GM18909 (cell line): ENCODE data around the gene CIAO3.
"Not testable (repeated sequence)": the region's sequence is repeated elsewhere in the genome, so short reads cannot be mapped to it uniquely, and the experiment has no call there.

Source experiments
- ATAC-seq: cut with Tn5 transposase; IDR thresholded peaks from one replicate; pipeline ENCODE4 v1.9.1; 2021; ENCODE audit warnings: mild to moderate bottlenecking; ENCODE audit not compliant: unreplicated experiment, poor library complexity

CIAO3 gene

DNA sequence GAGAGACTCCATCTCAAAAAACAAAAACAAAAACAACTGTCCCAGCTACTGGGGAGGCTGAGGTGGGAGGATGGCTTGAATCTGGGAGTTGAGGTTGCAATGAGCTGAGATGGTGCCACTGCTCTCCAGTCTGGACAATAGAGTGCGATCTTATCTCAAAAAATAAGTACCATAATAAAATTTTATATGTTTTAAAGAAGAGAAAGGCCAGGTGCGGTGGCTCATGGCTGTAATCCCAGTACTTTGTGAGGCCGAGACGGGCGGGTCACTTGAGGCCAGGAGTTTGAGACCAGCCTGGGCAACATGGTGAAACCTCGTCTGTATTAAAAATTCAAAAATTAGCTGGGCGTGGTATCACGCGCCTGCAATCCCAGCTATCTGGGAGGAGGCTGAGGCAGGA is 36.0 kb upstream of the CIAO3 start:
- no peak for ATAC-seq

DNA sequence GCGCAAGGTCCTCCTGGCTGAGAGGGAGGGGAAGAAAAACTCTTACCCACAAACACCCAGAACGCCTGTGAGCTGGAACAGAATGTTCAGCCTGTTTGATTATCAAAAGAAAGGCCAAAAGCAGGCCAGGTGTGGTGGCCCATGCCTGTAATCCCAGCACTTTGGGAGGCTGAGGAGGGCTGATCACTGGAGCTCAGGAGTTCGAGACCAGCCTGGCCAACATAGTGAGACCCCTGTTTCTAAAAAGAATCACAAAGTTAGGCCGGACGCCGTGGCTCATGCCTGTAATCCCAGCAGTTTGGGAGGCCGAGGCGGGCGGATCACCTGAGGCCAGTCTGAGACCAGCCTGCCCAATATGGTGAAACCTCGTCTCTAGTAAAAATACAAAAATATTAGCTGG is 35.5 kb upstream of the CIAO3 start:
- not testable (repeated sequence) for ATAC-seq

DNA sequence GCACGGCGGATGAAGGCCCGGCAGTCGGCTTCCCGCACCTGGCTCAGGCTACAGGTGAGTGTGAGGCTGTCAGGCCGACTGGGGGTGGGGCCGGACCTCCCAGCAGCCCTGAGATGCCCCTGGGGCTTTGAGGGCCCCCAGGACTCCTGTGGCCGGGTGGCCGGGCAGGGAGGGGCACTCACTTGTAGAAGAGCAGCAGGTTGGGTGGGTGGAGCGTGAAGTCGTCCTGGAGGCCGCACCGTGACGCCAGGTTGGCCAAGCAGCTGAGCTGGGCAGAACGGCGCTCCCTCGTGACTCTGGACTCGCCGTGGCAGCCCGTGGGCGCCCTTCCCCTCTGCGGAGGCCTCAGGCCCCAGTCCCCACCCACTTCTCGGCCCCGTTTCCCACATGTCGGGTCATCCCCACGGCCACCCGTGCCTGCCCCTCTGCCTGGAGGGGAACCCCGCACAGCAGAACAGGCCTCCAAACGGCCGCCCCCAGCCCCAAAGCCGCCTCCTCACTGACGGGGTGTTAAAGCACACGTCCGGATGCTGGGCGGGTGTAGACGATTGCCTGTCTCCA is 34.5 kb upstream of the CIAO3 start:
- ATAC-seq: no peak

DNA sequence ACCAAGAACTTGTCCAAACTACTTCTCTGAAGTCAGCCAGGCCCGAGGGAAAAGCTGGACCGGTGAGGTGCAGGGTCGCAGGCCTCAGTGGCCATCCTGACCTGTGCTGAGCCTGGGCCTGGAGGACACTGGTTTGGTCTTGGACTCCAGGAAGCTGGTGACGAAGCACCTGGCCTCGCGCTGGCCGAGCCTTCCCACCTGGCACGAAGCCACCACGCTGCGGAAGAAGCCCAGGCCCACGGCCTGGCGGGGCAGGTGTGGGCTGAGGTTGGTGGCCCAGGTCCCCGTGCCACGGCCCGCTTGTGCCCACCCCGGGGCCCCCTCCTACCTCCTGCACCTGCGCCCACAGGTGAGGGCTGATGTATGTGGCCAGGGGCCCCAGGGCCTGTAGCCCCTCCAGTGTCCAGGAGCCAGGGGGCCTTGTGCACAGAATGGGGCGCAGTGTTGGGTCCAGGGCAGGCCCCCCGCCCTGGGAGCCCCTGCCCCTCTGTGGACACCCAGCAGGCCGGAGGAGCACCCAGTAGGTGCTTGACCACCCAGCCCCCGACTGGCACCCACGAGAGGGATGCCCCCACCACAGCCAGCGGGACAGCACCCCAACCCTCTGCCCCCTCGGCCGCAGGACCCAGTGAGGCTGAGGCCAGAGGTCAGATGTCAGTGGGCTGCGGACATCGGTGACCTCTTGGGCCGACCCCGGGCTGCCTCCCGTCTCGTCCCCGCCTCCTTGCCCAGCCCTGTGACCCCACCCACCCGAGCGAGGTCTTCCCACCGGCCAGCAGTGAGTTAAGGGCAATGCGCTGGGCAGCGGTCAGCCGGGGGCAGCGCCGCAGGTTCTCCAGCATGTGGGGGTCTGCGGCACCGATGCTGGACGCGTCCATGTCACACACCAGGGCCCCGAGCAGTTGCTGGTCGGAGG is 33.5 kb upstream of the CIAO3 start:
- ATAC-seq: no peak

DNA sequence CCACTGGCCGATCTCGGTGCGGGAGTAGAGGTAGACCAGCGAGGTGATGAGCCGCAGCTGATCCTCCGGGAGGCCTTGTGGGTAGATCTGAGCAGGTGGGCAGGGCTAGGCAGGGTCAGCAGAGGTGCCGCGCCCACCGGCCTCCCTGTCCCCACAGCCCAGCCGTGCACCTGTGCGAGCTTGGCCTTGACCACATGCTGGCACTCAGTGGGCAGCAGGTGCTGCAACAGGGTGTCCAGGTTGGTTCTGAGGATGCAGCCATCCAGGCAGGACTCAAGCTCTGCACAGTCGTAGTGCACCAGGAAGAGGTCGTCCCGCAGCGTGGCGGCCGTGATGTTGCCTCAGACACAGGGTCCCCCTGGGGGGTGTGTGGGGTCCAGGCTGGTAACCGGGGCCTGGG is 32.2 kb upstream of the CIAO3 start:
- ATAC-seq: no peak

DNA sequence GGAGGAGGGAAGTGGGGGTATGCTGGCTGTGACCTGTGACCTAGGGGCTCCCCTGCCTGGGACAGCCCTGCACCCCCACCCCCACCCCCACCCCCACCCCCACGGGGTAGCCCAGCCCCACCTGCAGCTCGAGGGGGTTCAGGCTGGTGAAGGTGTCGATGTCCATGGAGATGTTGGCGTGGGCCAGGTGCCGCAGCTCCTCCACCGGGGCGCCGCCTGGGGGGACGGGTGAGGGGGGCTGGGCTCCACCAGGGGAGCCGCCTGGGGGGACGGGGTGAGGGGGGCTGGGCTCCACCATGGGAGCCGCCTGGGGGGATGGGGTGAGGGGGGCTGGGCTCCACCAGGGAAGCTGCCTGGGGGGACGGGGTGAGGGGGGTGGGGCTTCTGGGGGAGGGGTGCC is 29.6 kb upstream of the CIAO3 start:
- no peak for ATAC-seq

DNA sequence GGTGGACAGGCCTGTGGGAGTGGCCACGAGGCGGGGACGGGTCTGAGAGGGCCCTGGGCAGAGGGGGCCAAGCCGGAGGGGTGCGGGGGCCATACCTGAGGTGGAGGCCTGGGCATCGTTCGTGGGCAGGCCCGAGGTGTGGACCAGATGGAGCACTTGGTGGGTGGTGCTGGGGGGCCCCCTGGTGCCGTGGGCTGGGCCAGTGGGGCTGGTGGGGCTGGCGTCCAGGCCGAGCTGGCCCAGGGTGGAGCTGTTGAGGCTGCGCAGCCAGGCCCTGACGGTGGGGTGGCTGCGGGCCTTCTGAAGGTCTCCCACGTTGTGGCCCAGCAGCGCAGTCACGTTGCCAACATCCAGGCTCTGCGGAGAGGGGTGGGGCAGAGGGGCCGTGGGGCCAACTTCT is 29.1 kb upstream of the CIAO3 start:
- no peak for ATAC-seq

DNA sequence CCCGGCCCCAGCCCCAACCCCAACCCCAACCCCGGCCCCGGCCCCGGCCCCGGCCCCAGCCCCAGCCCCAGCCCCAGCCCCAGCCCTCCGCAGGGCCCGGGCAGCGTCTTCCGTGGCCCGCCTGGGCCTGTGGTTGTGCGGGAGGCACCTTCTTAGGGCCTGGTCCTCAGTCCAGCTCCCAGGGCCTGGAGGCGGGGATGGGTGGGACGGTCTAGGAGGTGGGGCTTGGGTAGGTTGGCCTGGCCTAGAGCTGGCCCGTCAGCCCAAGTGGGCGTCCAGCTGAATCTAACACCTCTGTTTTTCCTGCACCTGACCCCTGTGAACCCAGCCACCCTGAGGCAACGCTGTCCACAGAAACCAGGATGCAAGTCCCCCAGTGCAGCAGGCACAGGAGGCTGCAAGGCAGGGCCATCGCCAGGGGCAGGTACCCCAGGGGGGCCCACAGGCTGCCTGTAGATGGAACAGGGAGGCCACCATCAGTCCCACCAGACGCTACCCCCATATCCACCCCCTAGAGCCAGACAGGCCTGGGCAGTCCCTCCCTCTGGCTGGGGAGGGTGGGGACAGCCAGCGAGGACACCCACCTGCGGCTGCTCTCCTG is 28.5 kb upstream of the CIAO3 start:
- no peak for ATAC-seq

DNA sequence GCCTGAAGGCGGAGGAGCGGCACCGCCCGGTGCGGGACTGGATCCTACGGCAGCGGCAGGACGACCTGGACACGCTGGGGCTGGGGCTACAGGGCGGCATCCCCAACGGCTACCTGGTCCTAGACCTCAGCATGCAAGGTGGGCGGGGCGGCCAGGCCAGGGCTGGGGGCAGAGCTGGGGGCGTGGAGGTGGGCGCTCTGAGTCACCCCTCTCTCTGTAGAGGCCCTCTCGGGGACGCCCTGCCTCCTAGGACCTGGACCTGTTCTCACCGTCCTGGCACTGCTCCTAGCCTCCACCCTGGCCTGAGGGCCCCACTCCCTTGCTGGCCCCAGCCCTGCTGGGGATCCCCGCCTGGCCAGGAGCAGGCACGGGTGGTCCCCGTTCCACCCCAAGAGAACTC is 27.6 kb upstream of the CIAO3 start:
- ATAC-seq: no peak

DNA sequence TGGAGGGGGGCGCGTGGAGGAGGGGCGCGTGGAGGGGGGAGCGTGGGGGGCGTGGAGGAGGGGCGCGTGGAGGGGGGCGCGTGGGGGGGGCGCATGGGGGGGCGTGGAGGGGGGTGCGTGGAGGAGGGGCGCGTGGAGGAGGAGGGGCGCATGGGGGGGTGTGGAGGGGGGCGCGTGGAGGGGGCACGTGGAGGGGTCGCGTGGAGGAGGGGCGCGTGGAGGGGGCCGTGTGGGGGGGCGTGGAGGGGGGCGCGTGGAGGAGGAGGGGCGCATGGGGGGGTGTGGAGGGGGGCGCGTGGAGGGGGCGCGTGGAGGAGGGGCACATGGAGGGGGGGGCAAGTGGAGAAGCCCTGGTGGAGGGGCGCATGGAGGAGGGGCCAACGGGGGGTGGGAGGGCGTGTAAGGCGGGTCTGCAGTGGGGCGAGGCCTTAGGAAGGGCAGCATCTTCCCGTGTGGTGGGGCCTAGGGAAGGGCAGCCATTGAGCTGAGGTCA is 27.0 kb upstream of the CIAO3 start:
- no peak for ATAC-seq

DNA sequence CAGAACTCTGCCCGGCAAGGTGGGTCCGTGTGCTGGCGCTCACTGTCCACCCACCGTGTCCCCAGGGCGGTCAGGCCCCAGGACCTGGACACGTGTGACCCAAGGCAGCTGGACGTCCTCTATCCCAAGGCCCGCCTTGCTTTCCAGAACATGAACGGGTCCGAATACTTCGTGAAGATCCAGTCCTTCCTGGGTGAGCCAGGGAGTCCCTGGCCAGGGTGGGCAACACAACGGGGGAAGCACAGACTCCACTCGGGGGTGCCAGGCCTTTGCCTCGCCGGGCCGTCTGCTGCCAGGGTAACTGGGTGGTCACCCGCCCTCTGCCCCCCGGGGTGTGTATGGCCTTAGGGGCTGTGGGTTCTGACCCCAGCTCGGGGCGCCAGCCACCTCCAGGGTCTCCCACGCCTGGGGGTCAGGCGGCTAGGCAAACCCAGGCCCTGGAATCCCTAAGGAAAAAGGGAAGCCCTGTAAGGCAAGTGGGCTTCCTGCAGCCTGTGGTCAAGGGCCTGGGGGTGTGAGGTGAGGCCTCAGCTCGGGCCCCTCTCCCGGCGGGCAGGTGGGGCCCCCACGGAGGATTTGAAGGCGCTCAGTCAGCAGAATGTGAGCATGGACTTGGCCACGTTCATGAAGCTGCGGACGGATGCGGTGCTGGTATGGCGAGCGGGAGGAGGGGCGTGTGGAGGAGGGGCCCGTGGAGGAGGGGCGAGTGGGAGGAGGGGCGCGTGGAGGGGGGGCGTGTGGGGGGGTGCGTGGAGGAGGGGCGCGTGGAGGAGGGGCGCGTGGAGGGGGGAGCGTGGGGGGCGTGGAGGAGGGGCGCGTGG is 26.2 kb upstream of the CIAO3 start:
- no peak for ATAC-seq

DNA sequence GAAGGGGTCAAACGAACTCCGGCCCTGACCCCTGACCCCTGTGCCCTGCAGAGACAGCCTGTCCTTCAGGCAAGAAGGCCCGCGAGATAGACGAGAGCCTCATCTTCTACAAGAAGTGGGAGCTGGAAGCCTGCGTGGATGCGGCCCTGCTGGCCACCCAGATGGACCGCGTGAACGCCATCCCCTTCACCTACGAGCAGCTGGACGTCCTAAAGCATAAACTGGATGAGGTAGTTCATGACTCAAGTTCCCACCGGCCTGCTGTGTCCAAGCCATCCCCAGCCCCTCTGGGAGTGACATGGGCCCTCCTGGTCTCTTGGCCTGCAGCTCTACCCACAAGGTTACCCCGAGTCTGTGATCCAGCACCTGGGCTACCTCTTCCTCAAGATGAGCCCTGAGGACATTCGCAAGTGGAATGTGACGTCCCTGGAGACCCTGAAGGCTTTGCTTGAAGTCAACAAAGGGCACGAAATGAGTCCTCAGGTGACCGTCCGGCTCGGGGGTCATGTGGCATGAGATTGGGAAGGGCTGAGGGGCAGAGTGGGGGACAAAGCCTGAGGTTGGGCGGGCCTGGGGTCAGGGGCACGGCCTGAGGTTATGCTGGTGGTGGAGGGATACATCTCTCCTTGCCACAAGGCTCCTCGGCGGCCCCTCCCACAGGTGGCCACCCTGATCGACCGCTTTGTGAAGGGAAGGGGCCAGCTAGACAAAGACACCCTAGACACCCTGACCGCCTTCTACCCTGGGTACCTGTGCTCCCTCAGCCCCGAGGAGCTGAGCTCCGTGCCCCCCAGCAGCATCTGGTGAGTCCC is 25.4 kb upstream of the CIAO3 start:
- ATAC-seq: no peak

DNA sequence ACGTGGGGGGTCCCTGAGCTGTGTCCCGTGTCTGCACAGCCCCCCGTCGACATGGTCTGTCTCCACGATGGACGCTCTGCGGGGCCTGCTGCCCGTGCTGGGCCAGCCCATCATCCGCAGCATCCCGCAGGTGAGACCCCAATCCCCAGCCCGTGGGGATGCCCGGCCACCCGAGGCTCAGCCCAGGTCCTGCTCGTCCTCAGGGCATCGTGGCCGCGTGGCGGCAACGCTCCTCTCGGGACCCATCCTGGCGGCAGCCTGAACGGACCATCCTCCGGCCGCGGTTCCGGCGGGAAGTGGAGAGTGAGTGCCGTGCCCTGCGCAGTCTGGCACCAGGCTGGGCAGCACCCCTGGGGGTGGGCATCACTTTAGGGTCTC is 24.7 kb upstream of the CIAO3 start:
- no peak for ATAC-seq

DNA sequence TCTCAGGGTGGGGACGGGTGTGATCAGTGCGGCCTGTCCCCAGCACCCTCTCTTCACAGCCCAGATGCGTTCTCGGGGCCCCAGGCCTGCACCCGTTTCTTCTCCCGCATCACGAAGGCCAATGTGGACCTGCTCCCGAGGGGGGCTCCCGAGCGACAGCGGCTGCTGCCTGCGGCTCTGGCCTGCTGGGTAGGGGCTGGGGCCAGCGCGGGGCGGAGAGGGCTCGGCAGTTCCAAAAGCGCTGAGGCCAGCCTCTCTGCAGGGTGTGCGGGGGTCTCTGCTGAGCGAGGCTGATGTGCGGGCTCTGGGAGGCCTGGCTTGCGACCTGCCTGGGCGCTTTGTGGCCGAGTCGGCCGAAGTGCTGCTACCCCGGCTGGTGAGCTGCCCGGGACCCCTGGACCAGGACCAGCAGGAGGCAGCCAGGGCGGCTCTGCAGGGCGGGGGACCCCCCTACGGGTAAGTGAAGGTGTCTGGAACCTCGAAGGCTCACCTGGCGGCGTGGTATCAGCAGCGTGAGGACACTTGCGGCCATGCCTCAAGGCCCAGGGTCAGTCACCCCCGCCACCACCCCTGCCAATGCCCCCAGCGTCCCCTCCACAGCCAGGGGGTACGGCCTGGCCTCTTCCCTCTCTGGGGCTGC is 24.2 kb upstream of the CIAO3 start:
- no peak for ATAC-seq

DNA sequence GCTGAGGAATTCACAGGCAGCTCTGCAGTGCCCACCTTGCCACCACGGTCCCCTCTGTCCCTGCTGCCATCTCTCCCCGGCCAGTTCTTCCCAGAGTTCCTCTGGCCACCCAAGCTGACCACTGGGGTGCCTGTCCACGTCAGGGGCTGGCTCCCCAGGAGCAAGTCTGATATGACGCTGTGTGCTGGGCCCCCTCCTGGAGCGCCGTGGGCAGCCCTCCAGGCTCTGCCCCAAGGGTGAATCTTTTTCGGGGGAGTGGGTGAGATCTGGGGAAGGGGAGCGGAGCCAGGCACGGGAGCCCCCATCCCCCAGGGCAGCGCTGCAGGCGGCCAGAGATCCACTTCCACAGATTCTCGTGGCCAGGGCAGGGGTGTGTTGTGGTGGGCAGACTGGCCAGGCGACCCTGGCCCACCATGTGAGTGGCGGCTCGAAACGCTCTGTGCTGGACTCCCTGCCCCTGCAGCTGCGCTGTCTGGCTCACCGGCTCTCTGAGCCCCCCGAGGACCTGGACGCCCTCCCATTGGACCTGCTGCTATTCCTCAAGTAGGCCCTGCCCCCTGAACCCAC is 23.5 kb upstream of the CIAO3 start:
- ATAC-seq: no peak

DNA sequence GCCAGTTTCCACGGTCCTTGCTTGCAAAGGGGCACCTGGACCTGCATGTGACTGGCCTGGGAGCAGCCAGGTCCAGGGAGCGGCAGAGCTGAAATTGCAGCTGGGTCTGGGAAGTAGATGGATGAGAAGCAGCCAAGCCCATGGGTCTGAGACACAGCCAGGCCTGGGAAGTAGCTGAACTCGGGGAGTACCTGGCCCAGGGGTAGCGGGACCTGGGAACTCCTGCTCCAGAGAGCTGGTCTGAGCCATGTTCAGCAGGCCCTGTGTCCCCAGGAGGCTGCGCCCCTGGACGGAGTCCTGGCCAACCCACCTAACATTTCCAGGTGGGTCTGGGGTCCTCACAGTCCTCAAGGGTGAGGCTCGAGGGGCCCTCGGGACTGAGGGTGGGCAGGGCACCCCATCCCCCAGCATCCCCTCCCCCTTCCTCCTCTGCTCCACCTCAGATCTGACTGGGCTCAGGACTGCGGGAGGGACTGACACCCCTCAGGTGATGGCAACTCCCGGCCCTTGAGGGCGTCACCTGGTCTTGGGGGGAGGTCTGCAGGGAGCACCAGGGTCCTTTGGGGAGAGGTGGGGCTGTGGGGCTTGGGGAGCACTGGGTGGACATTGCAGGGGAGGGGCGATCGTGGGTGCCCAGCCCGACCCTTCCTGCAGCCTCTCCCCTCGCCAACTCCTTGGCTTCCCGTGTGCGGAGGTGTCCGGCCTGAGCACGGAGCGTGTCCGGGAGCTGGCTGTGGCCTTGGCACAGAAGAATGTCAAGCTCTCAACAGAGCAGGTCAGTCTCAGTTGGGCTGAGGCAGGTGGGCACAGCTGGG is 22.8 kb upstream of the CIAO3 start:
- ATAC-seq: no peak

DNA sequence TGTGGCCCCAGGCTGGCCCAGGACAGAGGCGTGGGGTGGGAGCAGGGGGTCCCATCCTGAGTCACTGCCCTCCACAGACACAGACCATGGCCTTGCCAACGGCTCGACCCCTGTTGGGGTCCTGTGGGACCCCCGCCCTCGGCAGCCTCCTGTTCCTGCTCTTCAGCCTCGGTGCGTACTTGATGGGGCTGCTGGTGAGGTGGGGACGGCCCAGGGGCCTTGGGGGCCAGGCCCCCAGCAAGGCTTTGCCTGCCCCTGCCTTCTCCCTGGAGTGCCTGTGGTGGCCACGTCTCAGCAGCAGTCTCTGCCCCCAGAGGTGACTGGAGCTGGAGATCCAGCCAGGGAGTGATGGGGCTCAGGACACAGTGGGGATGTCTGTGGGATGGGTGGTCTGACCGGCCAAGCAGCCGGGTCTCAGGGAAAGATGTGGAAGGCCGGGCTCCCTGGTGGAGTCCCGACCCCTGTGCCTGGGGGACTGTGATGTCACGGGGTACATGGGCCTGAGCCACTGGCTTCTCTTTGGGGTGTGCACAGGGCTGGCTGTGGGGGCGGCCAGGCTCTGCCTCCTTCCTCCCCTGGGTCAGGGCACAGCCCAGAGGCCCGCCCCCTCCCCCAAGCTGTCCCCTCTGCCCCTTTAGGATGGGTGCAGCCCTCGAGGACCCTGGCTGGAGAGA is 21.9 kb upstream of the CIAO3 start:
- ATAC-seq: no peak
